H1 (cell line): ENCODE results near the gene TMEM176B. TPM values are rescaled to one million over a fixed set of nuclear protein-coding genes. Genes with fewer than 3 reads are reported as not detected.

Experiments
- CEBPB ChIP-seq: IDR thresholded peaks from 2 replicates; pipeline ENCODE4 v1.6.1; 2012; ENCODE audit warnings: low read depth, low read length
- EP300 ChIP-seq, 2 experiments: IDR thresholded peaks; 1 replicate in 1 of 2; 2 replicates in 1 of 2; pipeline ENCODE4 v1.6.1; 2011 to 2012; ENCODE audit warnings: low read depth in 2 of 2, low read length in 2 of 2, mild to moderate bottlenecking in 2 of 2, borderline replicate concordance in 1 of 2, inconsistent platforms in 1 of 2, moderate library complexity in 1 of 2
- JUN ChIP-seq: IDR thresholded peaks from 2 replicates; pipeline ENCODE4 v1.6.1; 2011; ENCODE audit warnings: low read depth, mild to moderate bottlenecking, improper control_type of control experiment, low read length
- SRF ChIP-seq: IDR thresholded peaks from 2 replicates; pipeline ENCODE4 v1.6.1; 2011; ENCODE audit warnings: mild to moderate bottlenecking, low read depth, low read length, moderate library complexity
- TAF7 ChIP-seq: optimal IDR thresholded peaks from 2 replicates; pipeline ENCODE3; 2011; ENCODE audit warnings: low read depth, mild to moderate bottlenecking, inconsistent platforms, low read length, moderate library complexity, borderline replicate concordance
- polyA plus RNA-seq, 7 experiments: library from polyadenylated mRNA; depleted of rRNA in 3 of 7; stranded (reverse) in 5 of 7; unstranded in 2 of 7; fragments of >200 nt in 5 of 7; fragments of 200-250 nt in 2 of 7; gene quantifications; 1 replicate in 5 of 7; 2 replicates in 1 of 7; 4 replicates in 1 of 7; pipeline versions ENCODE4 v1.2.1 to v1.2.3, GENCODE V29; 2011 to 2013; ENCODE audit warnings: missing spikeins in 2 of 7, mixed read lengths in 2 of 7
- total RNA-seq: library from RNA; stranded (reverse); fragmentation: NEBNext Ultra II Directional; extraction: Animal tissue kit (Norgen Biotek cat#: 25700); gene quantifications from 2 replicates; pipeline ENCODE4 v1.2.1, GENCODE V29; 2021
- TF ChIP-seq, protein P1 (sequence below): fragments of 300-600 bp; sonication (generic); IDR thresholded peaks from 2 replicates; pipeline ENCODE4 v1.7.1; 2012; ENCODE audit warnings: low read length, moderate library complexity, mild to moderate bottlenecking, inconsistent platforms; ENCODE audit not compliant: insufficient replicate concordance
- TF ChIP-seq, protein P2 (sequence below): IDR thresholded peaks from 2 replicates; pipeline ENCODE4 v1.6.1; 2011; ENCODE audit warnings: low read depth, mild to moderate bottlenecking, low read length; ENCODE audit not compliant: insufficient read depth

TMEM176B gene
- total and polyA plus RNA-seq, 2 of the 8 experiments (the other 6 are each of a cell fraction or from before 2014, with no cell fraction given) = 1.2 to 2.1 TPM

DNA sequence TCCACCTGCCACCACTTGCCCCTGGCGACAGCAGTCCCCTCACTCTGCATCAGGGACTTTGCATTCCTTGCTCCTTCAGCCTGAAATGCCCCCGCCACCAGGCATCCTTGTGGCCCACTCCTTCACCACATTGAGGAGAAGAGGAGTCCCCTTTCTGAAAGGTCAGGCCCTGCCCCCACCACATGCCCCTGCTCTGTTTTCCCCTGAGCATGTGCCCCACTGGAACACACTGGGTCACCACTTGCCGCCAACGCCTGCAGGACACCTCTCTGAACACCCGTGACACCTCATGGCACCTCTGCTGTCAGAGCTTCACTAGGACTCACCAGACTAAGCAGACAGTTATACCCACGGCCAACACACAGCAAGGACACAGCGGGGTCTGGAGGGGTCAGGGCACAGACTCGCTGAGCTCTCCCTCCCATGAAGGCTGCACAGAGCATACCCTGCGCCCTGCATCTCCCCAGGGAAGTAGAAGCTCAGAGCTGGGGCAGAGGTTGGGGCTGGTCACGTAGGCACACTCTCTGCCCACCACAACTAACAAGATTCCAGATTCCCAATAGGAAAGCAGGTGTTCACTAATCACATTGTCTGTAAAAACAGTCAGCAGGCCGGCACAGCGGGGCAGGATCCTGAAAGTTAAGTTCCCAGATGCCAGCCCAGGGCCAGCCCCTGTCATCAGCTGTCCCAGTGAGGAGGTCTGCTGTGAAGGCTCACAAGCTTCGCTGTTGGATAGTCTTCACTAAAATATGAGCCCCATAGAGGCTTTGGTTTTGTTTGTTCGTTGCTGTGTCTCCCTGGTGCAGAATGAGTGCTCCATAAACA is 46.3 kb upstream of the TMEM176B start (continued):
- TF ChIP-seq, protein P1, sequence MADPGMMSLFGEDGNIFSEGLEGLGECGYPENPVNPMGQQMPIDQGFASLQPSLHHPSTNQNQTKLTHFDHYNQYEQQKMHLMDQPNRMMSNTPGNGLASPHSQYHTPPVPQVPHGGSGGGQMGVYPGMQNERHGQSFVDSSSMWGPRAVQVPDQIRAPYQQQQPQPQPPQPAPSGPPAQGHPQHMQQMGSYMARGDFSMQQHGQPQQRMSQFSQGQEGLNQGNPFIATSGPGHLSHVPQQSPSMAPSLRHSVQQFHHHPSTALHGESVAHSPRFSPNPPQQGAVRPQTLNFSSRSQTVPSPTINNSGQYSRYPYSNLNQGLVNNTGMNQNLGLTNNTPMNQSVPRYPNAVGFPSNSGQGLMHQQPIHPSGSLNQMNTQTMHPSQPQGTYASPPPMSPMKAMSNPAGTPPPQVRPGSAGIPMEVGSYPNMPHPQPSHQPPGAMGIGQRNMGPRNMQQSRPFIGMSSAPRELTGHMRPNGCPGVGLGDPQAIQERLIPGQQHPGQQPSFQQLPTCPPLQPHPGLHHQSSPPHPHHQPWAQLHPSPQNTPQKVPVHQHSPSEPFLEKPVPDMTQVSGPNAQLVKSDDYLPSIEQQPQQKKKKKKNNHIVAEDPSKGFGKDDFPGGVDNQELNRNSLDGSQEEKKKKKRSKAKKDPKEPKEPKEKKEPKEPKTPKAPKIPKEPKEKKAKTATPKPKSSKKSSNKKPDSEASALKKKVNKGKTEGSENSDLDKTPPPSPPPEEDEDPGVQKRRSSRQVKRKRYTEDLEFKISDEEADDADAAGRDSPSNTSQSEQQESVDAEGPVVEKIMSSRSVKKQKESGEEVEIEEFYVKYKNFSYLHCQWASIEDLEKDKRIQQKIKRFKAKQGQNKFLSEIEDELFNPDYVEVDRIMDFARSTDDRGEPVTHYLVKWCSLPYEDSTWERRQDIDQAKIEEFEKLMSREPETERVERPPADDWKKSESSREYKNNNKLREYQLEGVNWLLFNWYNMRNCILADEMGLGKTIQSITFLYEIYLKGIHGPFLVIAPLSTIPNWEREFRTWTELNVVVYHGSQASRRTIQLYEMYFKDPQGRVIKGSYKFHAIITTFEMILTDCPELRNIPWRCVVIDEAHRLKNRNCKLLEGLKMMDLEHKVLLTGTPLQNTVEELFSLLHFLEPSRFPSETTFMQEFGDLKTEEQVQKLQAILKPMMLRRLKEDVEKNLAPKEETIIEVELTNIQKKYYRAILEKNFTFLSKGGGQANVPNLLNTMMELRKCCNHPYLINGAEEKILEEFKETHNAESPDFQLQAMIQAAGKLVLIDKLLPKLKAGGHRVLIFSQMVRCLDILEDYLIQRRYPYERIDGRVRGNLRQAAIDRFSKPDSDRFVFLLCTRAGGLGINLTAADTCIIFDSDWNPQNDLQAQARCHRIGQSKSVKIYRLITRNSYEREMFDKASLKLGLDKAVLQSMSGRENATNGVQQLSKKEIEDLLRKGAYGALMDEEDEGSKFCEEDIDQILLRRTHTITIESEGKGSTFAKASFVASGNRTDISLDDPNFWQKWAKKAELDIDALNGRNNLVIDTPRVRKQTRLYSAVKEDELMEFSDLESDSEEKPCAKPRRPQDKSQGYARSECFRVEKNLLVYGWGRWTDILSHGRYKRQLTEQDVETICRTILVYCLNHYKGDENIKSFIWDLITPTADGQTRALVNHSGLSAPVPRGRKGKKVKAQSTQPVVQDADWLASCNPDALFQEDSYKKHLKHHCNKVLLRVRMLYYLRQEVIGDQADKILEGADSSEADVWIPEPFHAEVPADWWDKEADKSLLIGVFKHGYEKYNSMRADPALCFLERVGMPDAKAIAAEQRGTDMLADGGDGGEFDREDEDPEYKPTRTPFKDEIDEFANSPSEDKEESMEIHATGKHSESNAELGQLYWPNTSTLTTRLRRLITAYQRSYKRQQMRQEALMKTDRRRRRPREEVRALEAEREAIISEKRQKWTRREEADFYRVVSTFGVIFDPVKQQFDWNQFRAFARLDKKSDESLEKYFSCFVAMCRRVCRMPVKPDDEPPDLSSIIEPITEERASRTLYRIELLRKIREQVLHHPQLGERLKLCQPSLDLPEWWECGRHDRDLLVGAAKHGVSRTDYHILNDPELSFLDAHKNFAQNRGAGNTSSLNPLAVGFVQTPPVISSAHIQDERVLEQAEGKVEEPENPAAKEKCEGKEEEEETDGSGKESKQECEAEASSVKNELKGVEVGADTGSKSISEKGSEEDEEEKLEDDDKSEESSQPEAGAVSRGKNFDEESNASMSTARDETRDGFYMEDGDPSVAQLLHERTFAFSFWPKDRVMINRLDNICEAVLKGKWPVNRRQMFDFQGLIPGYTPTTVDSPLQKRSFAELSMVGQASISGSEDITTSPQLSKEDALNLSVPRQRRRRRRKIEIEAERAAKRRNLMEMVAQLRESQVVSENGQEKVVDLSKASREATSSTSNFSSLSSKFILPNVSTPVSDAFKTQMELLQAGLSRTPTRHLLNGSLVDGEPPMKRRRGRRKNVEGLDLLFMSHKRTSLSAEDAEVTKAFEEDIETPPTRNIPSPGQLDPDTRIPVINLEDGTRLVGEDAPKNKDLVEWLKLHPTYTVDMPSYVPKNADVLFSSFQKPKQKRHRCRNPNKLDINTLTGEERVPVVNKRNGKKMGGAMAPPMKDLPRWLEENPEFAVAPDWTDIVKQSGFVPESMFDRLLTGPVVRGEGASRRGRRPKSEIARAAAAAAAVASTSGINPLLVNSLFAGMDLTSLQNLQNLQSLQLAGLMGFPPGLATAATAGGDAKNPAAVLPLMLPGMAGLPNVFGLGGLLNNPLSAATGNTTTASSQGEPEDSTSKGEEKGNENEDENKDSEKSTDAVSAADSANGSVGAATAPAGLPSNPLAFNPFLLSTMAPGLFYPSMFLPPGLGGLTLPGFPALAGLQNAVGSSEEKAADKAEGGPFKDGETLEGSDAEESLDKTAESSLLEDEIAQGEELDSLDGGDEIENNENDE = no peak
- TF ChIP-seq CEBPB (no peak), SRF (no peak), TAF7 (no peak), JUN (no peak), EP300 (IDR thresholded peaks at IDR 0.05; ENCODE audit: borderline replicate concordance in 1 of 2, low read depth in 2 of 2, low read length in 2 of 2) (no peak)
- TF ChIP-seq, protein P2, sequence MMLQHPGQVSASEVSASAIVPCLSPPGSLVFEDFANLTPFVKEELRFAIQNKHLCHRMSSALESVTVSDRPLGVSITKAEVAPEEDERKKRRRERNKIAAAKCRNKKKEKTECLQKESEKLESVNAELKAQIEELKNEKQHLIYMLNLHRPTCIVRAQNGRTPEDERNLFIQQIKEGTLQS = no peak
- TF ChIP-seq, all 59 proteins: peak for 0
